Measurements from ENCODE around the gene MICU1. TPM values are rescaled to one million over a fixed set of nuclear protein-coding genes. Genes with fewer than 3 reads are reported as not detected.
A peak's percentile ranks its signal among the peaks of the same experiment; 100 is the strongest.

The MICU1 gene
- polyA plus RNA-seq, 1 donor (not counting 4 experiments of a cell fraction or from before 2014, with no cell fraction given), result 19.4 TPM

GRCh38 chr10:72487116-72487515, 138.8 kb downstream of the MICU1 start:
- H3K9me1 ChIP-seq (ENCODE audit: control insufficient read depth, extremely low read depth, insufficient read depth, low read length), result no peaks in the 10 kb centered on the region
- TF ChIP-seq EZH2 (IDR thresholded peaks at IDR 0.05; ENCODE audit: low read length) (no peak), CTCF (optimal IDR thresholded peaks at IDR 0.05 in 1 of 3, IDR thresholded peaks at IDR 0.05 in 1 of 3, conservative IDR thresholded peaks at IDR 0.05 in 1 of 3; ENCODE audit: extremely low read depth in 1 of 3, insufficient read depth in 2 of 3, low read length in 3 of 3) (no peak)
- no peak overlapping the region for H3K4me3 ChIP-seq (ENCODE audit: control insufficient read depth in 2 of 3, extremely low read depth in 1 of 3, insufficient read depth in 2 of 3, low read depth in 1 of 3, low read length in 3 of 3)
- H3K36me3 ChIP-seq (ENCODE audit: control insufficient read depth in 2 of 2, extremely low read depth in 1 of 2, insufficient read depth in 2 of 2, low read length in 2 of 2), result peaks cover 0 to 1% of the 10 kb centered on the region in 2 experiments
- no peak overlapping the region for H3K9ac ChIP-seq (ENCODE audit: control insufficient read depth, extremely low read depth, insufficient read depth, low read length)
- FAIRE-seq (peak; percentile 32), DNase-seq (ENCODE audit: low read depth, low spot score) (no peak)
- no peaks in the 10 kb centered on the region for H3K9me3 ChIP-seq (ENCODE audit: control insufficient read depth, low read depth, low read length)
- no peaks in the 10 kb centered on the region for H4K20me1 ChIP-seq (ENCODE audit: control insufficient read depth, extremely low read depth, insufficient read depth, low read length)
- H3K27ac ChIP-seq (ENCODE audit: control insufficient read depth, insufficient read depth, low read length), result no peak overlapping the region
- no peak overlapping the region for H2AFZ ChIP-seq (ENCODE audit: control insufficient read depth, low read length)
- H3K79me2 ChIP-seq (ENCODE audit: control insufficient read depth, insufficient read depth, low read length), result no peaks in the 10 kb centered on the region
- no peaks in the 10 kb centered on the region for H3K27me3 ChIP-seq (ENCODE audit: control insufficient read depth, extremely low read depth, insufficient read depth, low read length)
- H3K4me1 ChIP-seq (ENCODE audit: control insufficient read depth, extremely low read depth, insufficient read depth, low read length), result no peaks in the 10 kb centered on the region
- no peak overlapping the region for H3K4me2 ChIP-seq (ENCODE audit: control insufficient read depth, extremely low read depth, insufficient read depth, low read depth, low read length)
- dilution Hi-C loops (cut with MboI; ENCODE audit: extremely low pct_ligation_motif_present, low sequenced_read_pairs), result no loop called here

GRCh38 chr10:72485701-72486100, 140.2 kb downstream of the MICU1 start:
- H2AFZ ChIP-seq (ENCODE audit: control insufficient read depth, low read length), result no peak overlapping the region
- DNase-seq (ENCODE audit: low read depth, low spot score) (no peak), FAIRE-seq (no peak)
- dilution Hi-C loops (cut with MboI; ENCODE audit: extremely low pct_ligation_motif_present, low sequenced_read_pairs), result no loop called here
- H3K27me3 ChIP-seq (ENCODE audit: control insufficient read depth, extremely low read depth, insufficient read depth, low read length), result no peaks in the 10 kb centered on the region
- H3K79me2 ChIP-seq (ENCODE audit: control insufficient read depth, insufficient read depth, low read length), result no peaks in the 10 kb centered on the region
- H3K4me3 ChIP-seq (ENCODE audit: control insufficient read depth in 2 of 3, extremely low read depth in 1 of 3, insufficient read depth in 2 of 3, low read depth in 1 of 3, low read length in 3 of 3), result no peak overlapping the region
- H3K9me3 ChIP-seq (ENCODE audit: control insufficient read depth, low read depth, low read length), result no peaks in the 10 kb centered on the region
- no peak for TF ChIP-seq EZH2 (IDR thresholded peaks at IDR 0.05; ENCODE audit: low read length)
- no peak for TF ChIP-seq CTCF (optimal IDR thresholded peaks at IDR 0.05 in 1 of 3, IDR thresholded peaks at IDR 0.05 in 1 of 3, conservative IDR thresholded peaks at IDR 0.05 in 1 of 3; ENCODE audit: extremely low read depth in 1 of 3, insufficient read depth in 2 of 3, low read length in 3 of 3)
- H3K9me1 ChIP-seq (ENCODE audit: control insufficient read depth, extremely low read depth, insufficient read depth, low read length), result no peaks in the 10 kb centered on the region
- no peak overlapping the region for H3K4me2 ChIP-seq (ENCODE audit: control insufficient read depth, extremely low read depth, insufficient read depth, low read depth, low read length)
- H4K20me1 ChIP-seq (ENCODE audit: control insufficient read depth, extremely low read depth, insufficient read depth, low read length), result no peaks in the 10 kb centered on the region
- no peaks in the 10 kb centered on the region for H3K4me1 ChIP-seq (ENCODE audit: control insufficient read depth, extremely low read depth, insufficient read depth, low read length)
- H3K27ac ChIP-seq (ENCODE audit: control insufficient read depth, insufficient read depth, low read length), result no peak overlapping the region
- no peak overlapping the region for H3K9ac ChIP-seq (ENCODE audit: control insufficient read depth, extremely low read depth, insufficient read depth, low read length)
- peaks cover 0 to 1% of the 10 kb centered on the region in 2 experiments for H3K36me3 ChIP-seq (ENCODE audit: control insufficient read depth in 2 of 2, extremely low read depth in 1 of 2, insufficient read depth in 2 of 2, low read length in 2 of 2)

Data from keratinocyte (primary cell).